HepG2 (cell line): ENCODE measurements around the gene ATP8A2.

ENCODE experiments used
- ATRX ChIP-seq: sonication (generic); formaldehyde crosslinking; IDR thresholded peaks from 2 replicates; pipeline ENCODE4 v1.4.0; 2020; ENCODE audit warnings: missing genetic modification reagents, borderline replicate concordance
- ETV6 ChIP-seq: sonication (generic); formaldehyde crosslinking; conservative IDR thresholded peaks from 2 replicates; pipeline ENCODE4 v1.4.0; 2020; ENCODE audit warnings: missing genetic modification reagents
- MAFF ChIP-seq: IDR thresholded peaks from 2 replicates; pipeline ENCODE4 v1.6.1; 2011; ENCODE audit warnings: low read depth, low read length, improper control_type of control experiment
- TAF1 ChIP-seq: sonication (generic); formaldehyde crosslinking; IDR thresholded peaks from 2 replicates; pipeline ENCODE4 v1.4.0; 2020; ENCODE audit warnings: missing genetic modification reagents
- XRCC5 ChIP-seq: fragments of 200-400 bp; formaldehyde crosslinking; optimal IDR thresholded peaks from 2 replicates; pipeline ENCODE3; 2017; ENCODE audit warnings: mild to moderate bottlenecking, low read length
- ZBTB1 ChIP-seq: sonication (generic); formaldehyde crosslinking; IDR thresholded peaks from 2 replicates; pipeline ENCODE4 v1.4.0; 2020; ENCODE audit warnings: missing genetic modification reagents, borderline replicate concordance
- ZMYM3 ChIP-seq: sonication (generic); formaldehyde crosslinking; IDR thresholded peaks from 2 replicates; pipeline ENCODE4 v1.5.1; 2020; ENCODE audit warnings: mild to moderate bottlenecking, missing genetic modification reagents
- ZNF224 ChIP-seq: sonication (generic); formaldehyde crosslinking; IDR thresholded peaks from 2 replicates; pipeline ENCODE4 v1.5.0; 2020; ENCODE audit warnings: mild to moderate bottlenecking, missing genetic modification reagents

DNA sequence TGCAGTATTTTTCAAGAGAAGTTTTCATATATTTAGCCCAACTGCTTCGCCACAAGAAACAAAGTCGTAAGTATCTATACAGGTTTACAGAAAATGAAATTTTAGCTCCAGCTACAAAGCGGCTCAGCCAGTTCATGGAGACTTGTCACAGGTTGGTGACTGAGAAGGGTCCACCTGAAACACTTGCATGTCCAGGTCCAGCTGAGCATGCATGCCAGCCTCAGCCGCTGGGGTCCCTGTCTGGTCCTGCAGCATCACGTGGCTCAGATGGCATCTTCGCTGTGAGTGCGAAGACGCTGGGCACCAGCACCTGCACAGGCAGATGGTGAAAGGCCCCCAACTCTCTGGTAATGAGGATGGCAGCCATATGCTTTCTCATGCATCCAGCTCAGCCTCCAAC, 616.2 kb downstream of the ATP8A2 start:
- TF ChIP-seq TAF1 (CRISPR knock-in tag) (no peak), XRCC5 (no peak), MAFF (no peak), ZMYM3 (CRISPR knock-in tag) (no peak), ETV6 (CRISPR knock-in tag) (no peak), ZBTB1 (CRISPR knock-in tag) (no peak), ZNF224 (CRISPR knock-in tag) (no peak), ATRX (no peak)
